ENCODE data around the gene EEA1. TPM values are rescaled to one million over a fixed set of nuclear protein-coding genes. Genes with fewer than 3 reads are reported as not detected.
A peak's percentile ranks its signal among the peaks of the same experiment; 100 is the strongest.

Gene EEA1
- total and polyA plus RNA-seq, 10 of the 15 experiments (the other 5 are each of a cell fraction or from before 2014, with no cell fraction given), result 5.5 to 40.3 (median 13.5) TPM

DNA sequence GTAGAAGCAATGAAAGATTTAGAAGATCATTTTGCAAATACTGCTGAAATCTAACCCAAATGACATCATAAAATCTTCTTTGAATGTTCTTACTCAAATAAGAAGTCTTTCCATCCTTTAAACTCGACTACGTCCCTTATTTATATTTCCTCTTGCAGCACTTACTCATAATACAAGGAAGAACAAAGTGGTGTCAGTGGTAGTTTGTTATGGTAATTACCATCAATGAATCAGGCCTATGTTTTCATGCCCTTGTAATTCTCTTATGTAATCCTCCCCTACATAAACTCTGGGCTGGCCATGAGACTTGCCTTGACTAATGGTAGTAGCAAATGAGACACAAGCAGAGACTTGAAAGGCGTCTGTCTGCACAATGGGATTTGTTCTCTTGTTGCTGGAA, 17.0 kb downstream of the EEA1 start:
- H3K27ac ChIP-seq (ENCODE audit: control insufficient read depth, insufficient read depth), result no peak overlapping the region
- POLR2A ChIA-PET, result no interaction called here
- ATAC-seq (peak; percentile 57), FAIRE-seq (no peak), DNase-seq (ENCODE audit: low read depth, low spot score) (no peak)
- no peak overlapping the region for H2AFZ ChIP-seq (ENCODE audit: control insufficient read depth, low read depth, low read length)
- peak; percentile 86 for TF ChIP-seq JUNB (IDR thresholded peaks at IDR 0.05)
- TF ChIP-seq RUNX3 (IDR thresholded peaks at IDR 0.05; ENCODE audit: low read length), result peak; percentile 41; the same call in 1 of the 2 replicates
- no peak for TF ChIP-seq SMAD1 (IDR thresholded peaks at IDR 0.05; ENCODE audit: low read depth, partially characterized antibody)
- no peak for TF ChIP-seq NBN (IDR thresholded peaks at IDR 0.05)
- TF ChIP-seq ZBED1 (IDR thresholded peaks at IDR 0.05; ENCODE audit: borderline replicate concordance), result 0 out of 2 replicates have a peak, but pooled peaks have one; percentile 53
- TF ChIP-seq RBBP5 (conservative IDR thresholded peaks at IDR 0.05), result no peak
- peak; percentile 70; the same call in 1 of the 2 replicates for TF ChIP-seq NFIC (IDR thresholded peaks at IDR 0.05; ENCODE audit: low read depth, low read length)
- TF ChIP-seq MYB (IDR thresholded peaks at IDR 0.05; ENCODE audit: borderline replicate concordance, low read depth, low read length), result no peak
- no peak for TF ChIP-seq POU2F2 (IDR thresholded peaks at IDR 0.05; ENCODE audit: borderline replicate concordance, low read depth, low read length)
- TF ChIP-seq, protein P1, sequence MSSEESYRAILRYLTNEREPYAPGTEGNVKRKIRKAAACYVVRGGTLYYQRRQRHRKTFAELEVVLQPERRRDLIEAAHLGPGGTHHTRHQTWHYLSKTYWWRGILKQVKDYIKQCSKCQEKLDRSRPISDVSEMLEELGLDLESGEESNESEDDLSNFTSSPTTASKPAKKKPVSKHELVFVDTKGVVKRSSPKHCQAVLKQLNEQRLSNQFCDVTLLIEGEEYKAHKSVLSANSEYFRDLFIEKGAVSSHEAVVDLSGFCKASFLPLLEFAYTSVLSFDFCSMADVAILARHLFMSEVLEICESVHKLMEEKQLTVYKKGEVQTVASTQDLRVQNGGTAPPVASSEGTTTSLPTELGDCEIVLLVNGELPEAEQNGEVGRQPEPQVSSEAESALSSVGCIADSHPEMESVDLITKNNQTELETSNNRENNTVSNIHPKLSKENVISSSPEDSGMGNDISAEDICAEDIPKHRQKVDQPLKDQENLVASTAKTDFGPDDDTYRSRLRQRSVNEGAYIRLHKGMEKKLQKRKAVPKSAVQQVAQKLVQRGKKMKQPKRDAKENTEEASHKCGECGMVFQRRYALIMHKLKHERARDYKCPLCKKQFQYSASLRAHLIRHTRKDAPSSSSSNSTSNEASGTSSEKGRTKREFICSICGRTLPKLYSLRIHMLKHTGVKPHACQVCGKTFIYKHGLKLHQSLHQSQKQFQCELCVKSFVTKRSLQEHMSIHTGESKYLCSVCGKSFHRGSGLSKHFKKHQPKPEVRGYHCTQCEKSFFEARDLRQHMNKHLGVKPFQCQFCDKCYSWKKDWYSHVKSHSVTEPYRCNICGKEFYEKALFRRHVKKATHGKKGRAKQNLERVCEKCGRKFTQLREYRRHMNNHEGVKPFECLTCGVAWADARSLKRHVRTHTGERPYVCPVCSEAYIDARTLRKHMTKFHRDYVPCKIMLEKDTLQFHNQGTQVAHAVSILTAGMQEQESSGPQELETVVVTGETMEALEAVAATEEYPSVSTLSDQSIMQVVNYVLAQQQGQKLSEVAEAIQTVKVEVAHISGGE (CRISPR knock-in tag; IDR thresholded peaks at IDR 0.05), result no peak
- TF ChIP-seq, protein P2, sequence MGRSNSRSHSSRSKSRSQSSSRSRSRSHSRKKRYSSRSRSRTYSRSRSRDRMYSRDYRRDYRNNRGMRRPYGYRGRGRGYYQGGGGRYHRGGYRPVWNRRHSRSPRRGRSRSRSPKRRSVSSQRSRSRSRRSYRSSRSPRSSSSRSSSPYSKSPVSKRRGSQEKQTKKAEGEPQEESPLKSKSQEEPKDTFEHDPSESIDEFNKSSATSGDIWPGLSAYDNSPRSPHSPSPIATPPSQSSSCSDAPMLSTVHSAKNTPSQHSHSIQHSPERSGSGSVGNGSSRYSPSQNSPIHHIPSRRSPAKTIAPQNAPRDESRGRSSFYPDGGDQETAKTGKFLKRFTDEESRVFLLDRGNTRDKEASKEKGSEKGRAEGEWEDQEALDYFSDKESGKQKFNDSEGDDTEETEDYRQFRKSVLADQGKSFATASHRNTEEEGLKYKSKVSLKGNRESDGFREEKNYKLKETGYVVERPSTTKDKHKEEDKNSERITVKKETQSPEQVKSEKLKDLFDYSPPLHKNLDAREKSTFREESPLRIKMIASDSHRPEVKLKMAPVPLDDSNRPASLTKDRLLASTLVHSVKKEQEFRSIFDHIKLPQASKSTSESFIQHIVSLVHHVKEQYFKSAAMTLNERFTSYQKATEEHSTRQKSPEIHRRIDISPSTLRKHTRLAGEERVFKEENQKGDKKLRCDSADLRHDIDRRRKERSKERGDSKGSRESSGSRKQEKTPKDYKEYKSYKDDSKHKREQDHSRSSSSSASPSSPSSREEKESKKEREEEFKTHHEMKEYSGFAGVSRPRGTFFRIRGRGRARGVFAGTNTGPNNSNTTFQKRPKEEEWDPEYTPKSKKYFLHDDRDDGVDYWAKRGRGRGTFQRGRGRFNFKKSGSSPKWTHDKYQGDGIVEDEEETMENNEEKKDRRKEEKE (IDR thresholded peaks at IDR 0.05), result no peak
- TF ChIP-seq, protein P3, sequence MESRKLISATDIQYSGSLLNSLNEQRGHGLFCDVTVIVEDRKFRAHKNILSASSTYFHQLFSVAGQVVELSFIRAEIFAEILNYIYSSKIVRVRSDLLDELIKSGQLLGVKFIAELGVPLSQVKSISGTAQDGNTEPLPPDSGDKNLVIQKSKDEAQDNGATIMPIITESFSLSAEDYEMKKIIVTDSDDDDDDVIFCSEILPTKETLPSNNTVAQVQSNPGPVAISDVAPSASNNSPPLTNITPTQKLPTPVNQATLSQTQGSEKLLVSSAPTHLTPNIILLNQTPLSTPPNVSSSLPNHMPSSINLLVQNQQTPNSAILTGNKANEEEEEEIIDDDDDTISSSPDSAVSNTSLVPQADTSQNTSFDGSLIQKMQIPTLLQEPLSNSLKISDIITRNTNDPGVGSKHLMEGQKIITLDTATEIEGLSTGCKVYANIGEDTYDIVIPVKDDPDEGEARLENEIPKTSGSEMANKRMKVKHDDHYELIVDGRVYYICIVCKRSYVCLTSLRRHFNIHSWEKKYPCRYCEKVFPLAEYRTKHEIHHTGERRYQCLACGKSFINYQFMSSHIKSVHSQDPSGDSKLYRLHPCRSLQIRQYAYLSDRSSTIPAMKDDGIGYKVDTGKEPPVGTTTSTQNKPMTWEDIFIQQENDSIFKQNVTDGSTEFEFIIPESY (IDR thresholded peaks at IDR 0.05), result no peak
- peak; percentile 24; the same call in 1 of the 2 replicates for TF ChIP-seq ATF7 (IDR thresholded peaks at IDR 0.05; ENCODE audit: low read depth)
- peak in 1 of 2 experiments; percentile 52; a peak in 1 of 4 replicates for TF ChIP-seq ETV6 (conservative IDR thresholded peaks at IDR 0.05 in 1 of 2, IDR thresholded peaks at IDR 0.05 in 1 of 2; ENCODE audit: borderline replicate concordance in 1 of 2, low read depth in 1 of 2)
- TF ChIP-seq HDGF (IDR thresholded peaks at IDR 0.05), result no peak
- no peak for TF ChIP-seq TCF12 (IDR thresholded peaks at IDR 0.05; ENCODE audit: low read depth, low read length)
- 0 out of 2 replicates have a peak, but pooled peaks have one; percentile 57 for TF ChIP-seq CREM (IDR thresholded peaks at IDR 0.05; ENCODE audit: low read depth)
- peak; percentile 61; the same call in 1 of the 2 replicates for TF ChIP-seq CREB1 (IDR thresholded peaks at IDR 0.05; ENCODE audit: low read depth)
- TF ChIP-seq MEF2A (IDR thresholded peaks at IDR 0.05; ENCODE audit: insufficient read depth, low read depth, low read length), result no peak
- H3K27me3 ChIP-seq (replicated peaks in 1 of 2; ENCODE audit: control insufficient read depth in 2 of 2, insufficient read depth in 2 of 2, low read length in 1 of 2), result no peaks in the 10 kb centered on the region
- H3K9ac ChIP-seq (ENCODE audit: control insufficient read depth, insufficient read depth, low read length), result no peak overlapping the region
- H3K4me2 ChIP-seq (ENCODE audit: control insufficient read depth, insufficient read depth), result no peak overlapping the region
- RAD21 ChIA-PET (ENCODE audit: unreplicated experiment), result no interaction called here
- in situ Hi-C loops (cut with MboI), result no loop called here
- BruUV-seq (replicated peaks), result TSS peak; percentile 47
- CTCF ChIA-PET, result interaction anchor here (1.7 kb wide), 1 partner anchor 32 kb away, joined by 3 read pairs; no protein-coding TSS in a partner anchor
- peaks cover 48% of the 10 kb centered on the region for H3K79me2 ChIP-seq (ENCODE audit: control insufficient read depth, insufficient read depth, low read length)
- H3K4me3 ChIP-seq, result no peak overlapping the region
- SMC1A ChIA-PET (ENCODE audit: uncharacterized antibody, unreplicated experiment), result interaction anchor here (0.6 kb wide), 1 partner anchor 157 kb away, joined by 3 read pairs; no protein-coding TSS in a partner anchor
- peaks cover 11% of the 10 kb centered on the region for H3K9me3 ChIP-seq (replicated peaks; ENCODE audit: control insufficient read depth, insufficient read depth, low read length)
- H4K20me1 ChIP-seq (ENCODE audit: control insufficient read depth, insufficient read depth), result no peaks in the 10 kb centered on the region
- 54% methylated on average over 3 of the region's 3 CpGs for WGBS (ENCODE audit: insufficient coverage, insufficient replicate concordance, low lambda C conversion rate, missing lambda C conversion rate)
- intact Hi-C loops (cut with micrococcal nuclease; ENCODE audit: unreplicated experiment), result no loop called here
- H3K36me3 ChIP-seq (ENCODE audit: control insufficient read depth in 2 of 2, insufficient read depth in 2 of 2, low read length in 1 of 2), result no peaks in the 10 kb centered on the region; a peak in 2 of 4 replicates
- H3K4me1 ChIP-seq (ENCODE audit: control insufficient read depth, insufficient read depth, low read length), result no peaks in the 10 kb centered on the region
